HFFc6 (cell line): Measurements from ENCODE around the gene ZNRF3. TPM values are rescaled to one million over a fixed set of nuclear protein-coding genes. Genes with fewer than 3 reads are reported as not detected.
"Not testable (repeated sequence)": the region's sequence is repeated elsewhere in the genome, so short reads cannot be mapped to it uniquely, and the experiment has no call there.

Experiments used
- DNase-seq: peaks from one replicate; pipeline ENCODE4 v3.0.0-alpha.2; 2018
- H3K27ac Mint-ChIP-seq: 2 replicates; pipeline ENCODE4 v1.8.0; 2020; ENCODE audit warnings: mild to moderate bottlenecking, mixed read lengths
- H3K27me3 Mint-ChIP-seq: 2 replicates; pipeline ENCODE4 v1.8.0; 2021; ENCODE audit warnings: mild to moderate bottlenecking, moderate library complexity, mixed read lengths; ENCODE audit not compliant: insufficient read depth
- H3K36me3 Mint-ChIP-seq: 2 replicates; pipeline ENCODE4 v1.8.0; 2021; ENCODE audit warnings: low read depth, mixed read lengths
- H3K4me1 Mint-ChIP-seq: 2 replicates; pipeline ENCODE4 v1.8.0; 2020; ENCODE audit warnings: low read depth, mixed read lengths
- H3K4me3 Mint-ChIP-seq: 2 replicates; pipeline ENCODE4 v1.8.0; 2020; ENCODE audit warnings: mild to moderate bottlenecking, moderate library complexity, mixed read lengths
- H3K9me3 Mint-ChIP-seq: 2 replicates; pipeline ENCODE4 v1.8.0; 2020; ENCODE audit warnings: mild to moderate bottlenecking, mixed read lengths
- total RNA-seq, 6 experiments: library from RNA; stranded (reverse); fragmentation: NEBNext Ultra II Directional; extraction: Animal tissue kit (Norgen Biotek cat#: 25700); gene quantifications; 2 replicates in 1 of 6; 3 replicates in 5 of 6; pipeline ENCODE4 v1.2.3, GENCODE V29; 2021
- TF ChIP-seq, protein P1 (sequence below): fragments of 200-600 bp; sonication (generic); IDR thresholded peaks from 2 replicates; pipeline ENCODE4 v1.5.0; 2021; ENCODE audit warnings: antibody characterized with exemption, mild to moderate bottlenecking

The ZNRF3 gene
- total RNA-seq, 6 experiments from 2014 or later = 3.3 to 4.7 (median 3.6) TPM

DNA sequence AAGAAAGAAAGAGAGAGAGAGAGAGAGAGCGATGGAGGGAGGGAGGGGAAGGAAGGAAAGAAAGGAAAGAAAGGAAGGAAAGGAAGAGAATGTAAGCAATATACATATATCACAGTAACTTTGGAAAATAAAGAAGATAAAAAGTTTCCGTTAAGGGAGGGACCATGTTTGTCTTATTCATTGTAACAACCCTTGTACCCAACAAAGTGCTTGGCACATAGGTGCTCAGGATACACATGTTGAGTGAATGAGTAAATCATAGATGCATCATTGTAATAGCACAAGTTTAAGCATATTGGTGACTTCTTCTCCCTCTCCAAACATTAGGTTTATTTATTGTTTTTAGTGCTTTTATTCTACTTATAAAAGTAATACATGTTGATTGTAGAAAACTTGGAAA lies 39.7 kb upstream of the ZNRF3 start:
- no peaks in the 10 kb centered on the region for H3K4me1 Mint-ChIP-seq
- H3K36me3 Mint-ChIP-seq = peaks cover 9% of the 10 kb centered on the region; the same call in 1 of the 2 replicates
- peaks cover 2% of the 10 kb centered on the region for H3K27me3 Mint-ChIP-seq
- H3K4me3 Mint-ChIP-seq = no peak overlapping the region
- H3K27ac Mint-ChIP-seq = no peak overlapping the region
- H3K9me3 Mint-ChIP-seq = peaks cover 20% of the 10 kb centered on the region
- DNase-seq = no peak
- TF ChIP-seq, protein P1, sequence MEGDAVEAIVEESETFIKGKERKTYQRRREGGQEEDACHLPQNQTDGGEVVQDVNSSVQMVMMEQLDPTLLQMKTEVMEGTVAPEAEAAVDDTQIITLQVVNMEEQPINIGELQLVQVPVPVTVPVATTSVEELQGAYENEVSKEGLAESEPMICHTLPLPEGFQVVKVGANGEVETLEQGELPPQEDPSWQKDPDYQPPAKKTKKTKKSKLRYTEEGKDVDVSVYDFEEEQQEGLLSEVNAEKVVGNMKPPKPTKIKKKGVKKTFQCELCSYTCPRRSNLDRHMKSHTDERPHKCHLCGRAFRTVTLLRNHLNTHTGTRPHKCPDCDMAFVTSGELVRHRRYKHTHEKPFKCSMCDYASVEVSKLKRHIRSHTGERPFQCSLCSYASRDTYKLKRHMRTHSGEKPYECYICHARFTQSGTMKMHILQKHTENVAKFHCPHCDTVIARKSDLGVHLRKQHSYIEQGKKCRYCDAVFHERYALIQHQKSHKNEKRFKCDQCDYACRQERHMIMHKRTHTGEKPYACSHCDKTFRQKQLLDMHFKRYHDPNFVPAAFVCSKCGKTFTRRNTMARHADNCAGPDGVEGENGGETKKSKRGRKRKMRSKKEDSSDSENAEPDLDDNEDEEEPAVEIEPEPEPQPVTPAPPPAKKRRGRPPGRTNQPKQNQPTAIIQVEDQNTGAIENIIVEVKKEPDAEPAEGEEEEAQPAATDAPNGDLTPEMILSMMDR = no peak

DNA sequence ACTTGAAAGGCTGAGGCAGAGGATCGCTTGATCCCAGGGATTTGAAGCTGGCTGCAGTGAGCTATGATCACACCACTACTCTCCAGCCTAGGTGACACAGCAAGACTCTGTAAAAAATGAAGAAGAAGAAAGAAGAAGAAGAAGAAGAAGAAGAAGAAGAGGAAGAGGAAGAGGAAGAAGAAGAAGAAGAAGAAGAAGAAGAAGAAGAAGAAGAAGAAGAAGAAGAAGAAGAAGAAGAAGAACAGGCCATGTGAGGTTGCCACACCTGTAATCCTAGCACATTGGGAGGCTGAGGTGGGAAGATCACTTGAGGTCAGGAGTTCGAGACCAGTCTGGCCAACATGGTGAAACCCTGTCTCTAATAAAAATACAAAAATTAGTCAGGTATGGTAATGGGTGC lies 39.1 kb upstream of the ZNRF3 start:
- not testable (repeated sequence) for H3K36me3 Mint-ChIP-seq, H3K27me3 Mint-ChIP-seq, H3K4me1 Mint-ChIP-seq, H3K4me3 Mint-ChIP-seq, H3K27ac Mint-ChIP-seq, DNase-seq
- H3K9me3 Mint-ChIP-seq = peaks cover 20% of the 10 kb centered on the region

DNA sequence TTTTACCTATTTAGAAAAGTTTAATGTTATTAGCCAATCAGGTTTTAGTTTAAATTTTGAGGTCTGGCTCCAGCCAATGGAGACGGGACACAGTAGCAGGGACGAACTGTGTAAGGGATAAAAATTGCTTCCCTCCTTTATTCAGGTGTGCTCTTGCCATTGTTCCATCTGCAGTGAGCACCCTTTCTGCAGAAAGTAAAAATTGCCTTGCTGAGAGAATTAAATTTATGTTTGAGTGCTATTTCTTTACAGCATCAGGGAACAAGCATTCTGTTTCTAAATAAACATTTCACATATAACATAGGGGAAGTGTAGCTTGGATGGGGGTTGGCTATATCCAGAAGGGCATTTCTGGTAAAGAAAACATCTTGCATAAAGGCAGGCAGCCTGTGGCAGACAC lies 36.4 kb upstream of the ZNRF3 start:
- peaks cover 20% of the 10 kb centered on the region for H3K9me3 Mint-ChIP-seq
- H3K27me3 Mint-ChIP-seq = peaks cover 2% of the 10 kb centered on the region
- TF ChIP-seq, protein P1 = no peak

DNA sequence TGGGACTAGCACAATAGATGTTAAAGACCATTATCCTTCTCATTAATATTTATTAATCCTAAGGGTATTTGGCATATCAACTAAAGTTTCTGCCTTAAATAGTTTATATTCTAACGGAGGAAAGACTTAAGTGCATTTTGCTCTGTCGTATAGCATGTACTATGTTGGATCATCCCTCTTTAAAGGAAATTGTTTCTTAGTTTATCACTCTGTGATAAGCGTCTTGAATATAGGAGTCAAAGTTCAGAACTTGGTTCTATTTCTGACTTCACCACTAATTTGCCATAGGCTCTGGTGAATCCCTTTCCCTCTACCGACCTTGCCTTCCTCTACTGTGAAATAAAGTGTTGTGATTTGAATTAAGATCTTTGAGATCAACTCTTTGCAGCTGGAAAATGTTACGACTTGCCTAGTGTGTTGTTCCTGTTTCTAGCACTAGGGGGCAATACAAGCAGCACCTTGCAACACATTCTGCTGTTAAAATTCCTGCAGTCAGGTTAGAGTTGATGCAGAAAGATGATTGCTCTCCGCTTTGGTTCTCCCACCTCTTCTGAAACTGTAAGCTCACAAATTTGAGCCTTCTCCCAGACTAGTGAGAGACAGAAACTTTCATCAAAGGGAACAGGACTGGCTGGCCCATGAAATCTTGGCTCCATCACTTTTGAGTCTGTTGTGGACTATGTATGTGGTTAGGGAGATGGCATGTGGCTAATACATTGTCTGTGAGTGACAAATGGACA lies 27.8 kb upstream of the ZNRF3 start:
- peaks cover 3% of the 10 kb centered on the region for H3K27me3 Mint-ChIP-seq

More for the DNA sequence above, 36.4 kb upstream of the ZNRF3 start:
- Mint-ChIP-seq H3K36me3 (peaks cover 9% of the 10 kb centered on the region; the same call in 1 of the 2 replicates), H3K4me1 (no peaks in the 10 kb centered on the region), H3K4me3 (no peak overlapping the region), H3K27ac (no peak overlapping the region)
- no peak for DNase-seq

DNA sequence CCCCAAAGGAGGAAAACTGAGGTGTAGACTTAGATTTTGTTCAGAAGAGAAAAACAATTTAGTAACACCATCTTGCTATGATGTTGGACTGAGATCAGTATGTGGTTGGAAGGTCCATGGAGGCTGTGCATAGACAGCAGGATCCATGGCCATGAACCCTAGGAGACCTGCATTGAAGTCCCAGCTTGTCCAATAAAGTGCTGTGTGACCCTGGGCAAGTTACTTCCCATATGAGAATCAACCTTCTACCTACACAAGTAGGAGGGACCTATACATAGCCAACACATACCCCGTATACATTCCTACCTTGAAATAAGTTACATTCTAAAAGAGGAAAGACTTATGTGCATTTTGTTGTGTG lies 27.3 kb upstream of the ZNRF3 start:
- Mint-ChIP-seq H3K36me3 (no peaks in the 10 kb centered on the region), H3K9me3 (no peaks in the 10 kb centered on the region), H3K27ac (no peak overlapping the region), H3K4me3 (no peak overlapping the region), H3K27me3 (peaks cover 3% of the 10 kb centered on the region), H3K4me1 (peaks cover 10% of the 10 kb centered on the region)
- TF ChIP-seq, protein P1 = no peak
- no peak for DNase-seq

More for the DNA sequence above, 27.8 kb upstream of the ZNRF3 start:
- Mint-ChIP-seq H3K36me3 (no peaks in the 10 kb centered on the region), H3K4me1 (peaks cover 10% of the 10 kb centered on the region), H3K4me3 (no peak overlapping the region), H3K27ac (no peak overlapping the region), H3K9me3 (no peaks in the 10 kb centered on the region)
- DNase-seq = peak; percentile 46
- TF ChIP-seq, protein P1 = peak; percentile 95

DNA sequence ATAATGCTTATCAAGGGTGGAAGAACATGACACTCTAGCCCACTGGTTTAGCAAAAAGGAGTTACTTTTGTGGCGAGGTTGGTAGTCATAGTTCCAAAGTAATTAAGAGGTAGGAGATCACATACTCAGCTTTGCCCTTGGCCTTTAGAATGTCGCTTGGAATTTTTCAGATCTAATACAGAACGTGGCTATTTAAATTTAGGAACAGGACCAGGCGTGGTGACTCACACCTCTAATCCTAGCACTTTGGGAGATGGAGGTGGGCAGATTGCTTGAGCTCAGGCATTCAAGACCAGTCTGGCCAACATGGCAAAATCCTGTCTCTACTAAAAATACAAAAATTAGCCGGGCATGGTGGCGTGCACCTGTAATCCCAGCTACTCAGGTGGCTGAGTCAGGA lies 26.1 kb upstream of the ZNRF3 start:
- Mint-ChIP-seq H3K4me3 (no peak overlapping the region), H3K27ac (no peak overlapping the region), H3K36me3 (no peaks in the 10 kb centered on the region), H3K27me3 (peaks cover 3% of the 10 kb centered on the region), H3K9me3 (no peaks in the 10 kb centered on the region), H3K4me1 (peaks cover 10% of the 10 kb centered on the region)
- TF ChIP-seq, protein P1 = no peak
- no peak for DNase-seq
